OCI-LY7 (cell line): ENCODE data around the gene TNS2.

Experiments
- CTCF ChIP-seq: fragments of 200-600 bp; sonication (generic); conservative IDR thresholded peaks from 2 replicates; pipeline ENCODE4 v1.5.1; 2014; ENCODE audit warnings: mild to moderate bottlenecking, antibody characterized with exemption, low read length, moderate library complexity, mixed read lengths
- EZH2phosphoT487 ChIP-seq: fragments of 200-600 bp; sonication (generic); IDR thresholded peaks from 2 replicates; pipeline ENCODE4 v1.6.1; 2018; ENCODE audit warnings: low read depth, borderline replicate concordance, mild to moderate bottlenecking, mixed run types, antibody characterized with exemption, low read length, moderate library complexity, mixed read lengths

- TF ChIP-seq CTCF (no peak), EZH2phosphoT487 (no peak)
Measured at GRCh38 chr12:53103860-53104305, 54.0 kb downstream of the TNS2 start.
